ENCODE measurements around the gene LHFPL3.

- no peak for TF ChIP-seq POLR2A (IDR thresholded peaks at IDR 0.05)
- no peak for TF ChIP-seq CTCF (IDR thresholded peaks at IDR 0.05)
These were observed 594.0 kb downstream of the LHFPL3 start for GRCh38 chr7:104922182-104923009.

All from esophagus squamous epithelium (tissue), 4 donors.